Loucy (cell line): Measurements from ENCODE around the gene KLC1.
"Not testable (repeated sequence)": the region's sequence is repeated elsewhere in the genome, so short reads cannot be mapped to it uniquely, and the experiment has no call there.

Experiments used
- H2AFZ ChIP-seq: fragments of 200-600 bp; sonication (generic); 2 replicates; pipeline ENCODE4 v1.6.0; 2016; ENCODE audit warnings: antibody characterized with exemption, mild to moderate bottlenecking, low read length, moderate library complexity
- H3F3A ChIP-seq: fragments of 200-600 bp; 2 replicates; pipeline ENCODE4 v1.6.0; 2016; ENCODE audit warnings: antibody characterized with exemption, low read depth, mild to moderate bottlenecking
- H3K27me3 ChIP-seq: fragments of 200-600 bp; sonication (generic); 2 replicates; pipeline ENCODE4 v1.6.1; 2014; ENCODE audit warnings: low read length, mild to moderate bottlenecking; ENCODE audit not compliant: insufficient read depth, poor library complexity, severe bottlenecking
- H3K36me3 ChIP-seq: fragments of 200-600 bp; sonication (generic); 2 replicates; pipeline ENCODE4 v1.6.1; 2016; ENCODE audit warnings: low read length; ENCODE audit not compliant: insufficient read depth
- H3K4me1 ChIP-seq: fragments of 200-600 bp; sonication (generic); 2 replicates; pipeline ENCODE4 v1.5.1; 2014; ENCODE audit warnings: low read length, mild to moderate bottlenecking; ENCODE audit not compliant: insufficient read depth, poor library complexity, severe bottlenecking
- H3K4me2 ChIP-seq: fragments of 200-600 bp; sonication (generic); 2 replicates; pipeline ENCODE4 v1.6.0; 2014; ENCODE audit warnings: antibody characterized with exemption, low read length, low read depth, mild to moderate bottlenecking; ENCODE audit not compliant: poor library complexity, severe bottlenecking
- H3K4me3 ChIP-seq: fragments of 200-600 bp; sonication (generic); 2 replicates; pipeline ENCODE4 v1.5.1; 2014; ENCODE audit warnings: low read length, mild to moderate bottlenecking, mixed read lengths; ENCODE audit not compliant: poor library complexity, severe bottlenecking
- H3K79me2 ChIP-seq: fragments of 200-600 bp; sonication (generic); 2 replicates; pipeline ENCODE4 v1.6.1; 2014; ENCODE audit warnings: low read length; ENCODE audit not compliant: insufficient read depth
- H3K9ac ChIP-seq: fragments of 200-600 bp; sonication (generic); 2 replicates; pipeline ENCODE4 v1.6.0; 2014; ENCODE audit warnings: mild to moderate bottlenecking, low read depth, low read length, moderate library complexity; ENCODE audit not compliant: poor library complexity, severe bottlenecking
- H3K9me2 ChIP-seq: fragments of 200-600 bp; sonication (generic); replicated peaks from 2 replicates; pipeline ENCODE4 v1.6.1; 2016; ENCODE audit warnings: low read depth, low read length, mixed read lengths
- H3K9me3 ChIP-seq: fragments of 200-600 bp; sonication (generic); 2 replicates; pipeline ENCODE4 v1.6.1; 2014; ENCODE audit warnings: mild to moderate bottlenecking, antibody characterized with exemption, low read length, low read depth; ENCODE audit not compliant: insufficient read depth
- H4K20me1 ChIP-seq: fragments of 200-600 bp; sonication (generic); 2 replicates; pipeline ENCODE4 v1.6.0; 2014; ENCODE audit warnings: antibody characterized with exemption, low read length, mild to moderate bottlenecking; ENCODE audit not compliant: insufficient read depth, poor library complexity, severe bottlenecking
- CTCF ChIP-seq: fragments of 200-600 bp; sonication (generic); conservative IDR thresholded peaks from 2 replicates; pipeline ENCODE4 v1.5.1; 2014; ENCODE audit warnings: mild to moderate bottlenecking, antibody characterized with exemption, low read length
- EZH2phosphoT487 ChIP-seq: fragments of 200-600 bp; IDR thresholded peaks from 2 replicates; pipeline ENCODE4 v1.6.1; 2018; ENCODE audit warnings: antibody characterized with exemption, mild to moderate bottlenecking, moderate library complexity, borderline replicate concordance

The KLC1 gene

DNA sequence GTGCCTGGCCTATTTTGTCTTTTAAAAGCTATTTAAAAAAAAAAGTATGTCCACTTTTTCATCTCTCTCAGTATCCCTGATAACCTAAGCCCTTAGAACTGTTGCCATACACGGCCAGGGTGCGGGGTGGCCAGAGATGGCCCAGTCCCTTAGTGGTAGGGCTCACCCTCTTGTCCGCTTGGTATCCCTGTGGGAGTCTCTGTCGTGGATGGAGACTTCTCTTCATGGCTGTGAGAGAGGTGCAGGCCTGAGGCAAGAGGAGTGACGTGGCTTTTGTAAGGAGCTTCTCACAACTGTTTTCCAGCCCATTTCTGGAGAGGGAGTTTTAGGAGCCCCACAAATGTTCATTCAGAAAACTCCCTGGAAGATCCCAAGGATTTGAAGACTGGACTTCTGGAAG is 59.4 kb downstream of the KLC1 start:
- Histone ChIP-seq H3K4me2 (no peak overlapping the region), H3K4me3 (no peak overlapping the region), H4K20me1 (no peaks in the 10 kb centered on the region), H3K9me2 (no peaks in the 10 kb centered on the region), H3K4me1 (no peaks in the 10 kb centered on the region), H2AFZ (no peak overlapping the region), H3K9ac (no peak overlapping the region), H3K36me3 (peaks cover 76% of the 10 kb centered on the region; the same call in 1 of the 2 replicates), H3K9me3 (no peaks in the 10 kb centered on the region), H3K79me2 (no peaks in the 10 kb centered on the region), H3F3A (no peaks in the 10 kb centered on the region), H3K27me3 (no peaks in the 10 kb centered on the region)
- TF ChIP-seq CTCF (no peak), EZH2phosphoT487 (no peak)

GRCh38 chr14:103688906-103689902 is 60.2 kb downstream of the KLC1 start:
- Histone ChIP-seq H3F3A (no peaks in the 10 kb centered on the region), H3K36me3 (peaks cover 76% of the 10 kb centered on the region; the same call in 1 of the 2 replicates), H4K20me1 (no peaks in the 10 kb centered on the region), H3K4me3 (no peak overlapping the region), H3K9me2 (no peaks in the 10 kb centered on the region), H3K9me3 (no peaks in the 10 kb centered on the region), H3K27me3 (no peaks in the 10 kb centered on the region), H3K4me1 (no peaks in the 10 kb centered on the region), H3K9ac (no peak overlapping the region), H3K4me2 (no peak overlapping the region), H3K79me2 (no peaks in the 10 kb centered on the region), H2AFZ (no peak overlapping the region)
- no peak for TF ChIP-seq CTCF
- no peak for TF ChIP-seq EZH2phosphoT487

GRCh38 chr14:103690332-103690731 is 61.3 kb downstream of the KLC1 start:
- Histone ChIP-seq H3K27me3 (no peaks in the 10 kb centered on the region), H3K9me2 (no peaks in the 10 kb centered on the region), H3K79me2 (no peaks in the 10 kb centered on the region), H2AFZ (no peak overlapping the region), H3K9ac (no peak overlapping the region), H3K4me2 (no peak overlapping the region), H3K4me3 (no peak overlapping the region), H3F3A (no peaks in the 10 kb centered on the region), H3K9me3 (no peaks in the 10 kb centered on the region), H3K36me3 (peaks cover 72% of the 10 kb centered on the region; the same call in 1 of the 2 replicates), H4K20me1 (no peaks in the 10 kb centered on the region), H3K4me1 (no peaks in the 10 kb centered on the region)
- TF ChIP-seq CTCF (no peak), EZH2phosphoT487 (no peak)

- H3K4me1 ChIP-seq = not testable (repeated sequence)
- H3K36me3 ChIP-seq = peaks cover 59% of the 10 kb centered on the region; the same call in 1 of the 2 replicates
These were observed 62.6 kb downstream of the KLC1 start for GRCh38 chr14:103691655-103692054.

More at GRCh38 chr14:103691655-103692054, 62.6 kb downstream of the KLC1 start:
- not testable (repeated sequence) for H2AFZ ChIP-seq, H3K4me3 ChIP-seq, H3K4me2 ChIP-seq, H4K20me1 ChIP-seq, H3K27me3 ChIP-seq, H3F3A ChIP-seq, H3K79me2 ChIP-seq, H3K9ac ChIP-seq, H3K9me2 ChIP-seq, H3K9me3 ChIP-seq
